GM23338 (cell line): ENCODE measurements around the gene MYOZ3. TPM values are rescaled to one million over a fixed set of nuclear protein-coding genes. Genes with fewer than 3 reads are reported as not detected.

ENCODE experiments used
- ATAC-seq: fragments of 200-7000 bp; cut with Tn5 transposase; 3 replicates; pipeline ENCODE4 v1.9.1; 2020
- DNase-seq: peaks from one replicate; pipeline ENCODE4 v3.0.0-alpha.2; 2015; ENCODE audit warnings: low spot score
- H2AFZ ChIP-seq: fragments of 200-600 bp; sonication (generic); 2 replicates; pipeline ENCODE4 v1.8.0; 2016; ENCODE audit warnings: antibody characterized with exemption, mild to moderate bottlenecking, moderate library complexity
- H3F3A ChIP-seq: fragments of 200-600 bp; sonication (generic); replicated peaks from 2 replicates; pipeline ENCODE4 v1.8.0; 2017; ENCODE audit warnings: antibody characterized with exemption, mixed run types, low read depth
- H3K27ac ChIP-seq: fragments of 200-600 bp; sonication (generic); 2 replicates; pipeline ENCODE4 v1.6.1; 2016; ENCODE audit warnings: low read depth
- H3K27me3 ChIP-seq: fragments of 200-600 bp; sonication (generic); 2 replicates; pipeline ENCODE4 v1.8.0; 2016; ENCODE audit warnings: mild to moderate bottlenecking, mixed run types, moderate library complexity; ENCODE audit not compliant: insufficient read depth
- H3K36me3 ChIP-seq: fragments of 200-600 bp; sonication (generic); 2 replicates; pipeline ENCODE4 v1.8.0; 2016; ENCODE audit warnings: mild to moderate bottlenecking; ENCODE audit not compliant: insufficient read depth
- H3K4me1 ChIP-seq: fragments of 200-600 bp; sonication (generic); 2 replicates; pipeline ENCODE4 v1.8.0; 2016; ENCODE audit warnings: mild to moderate bottlenecking, moderate library complexity; ENCODE audit not compliant: insufficient read depth
- H3K4me2 ChIP-seq: fragments of 200-600 bp; sonication (generic); 2 replicates; pipeline ENCODE4 v1.7.1; 2017; ENCODE audit warnings: mixed run types
- H3K4me3 ChIP-seq: fragments of 200-600 bp; sonication (generic); 2 replicates; pipeline ENCODE4 v1.6.1; 2016; ENCODE audit warnings: mixed run types
- H3K79me2 ChIP-seq: fragments of 200-600 bp; sonication (generic); replicated peaks from 2 replicates; pipeline ENCODE4 v1.8.0; 2017; ENCODE audit warnings: mild to moderate bottlenecking; ENCODE audit not compliant: insufficient read depth
- H3K9me2 ChIP-seq: fragments of 200-600 bp; sonication (generic); 2 replicates; pipeline ENCODE4 v1.8.0; 2017; ENCODE audit not compliant: insufficient read depth
- H4K20me1 ChIP-seq: fragments of 200-600 bp; sonication (generic); replicated peaks from 2 replicates; pipeline ENCODE4 v1.8.0; 2017; ENCODE audit warnings: mild to moderate bottlenecking; ENCODE audit not compliant: insufficient read depth
- H3K27ac Mint-ChIP-seq: 2 replicates; pipeline ENCODE4 v1.8.0; 2020; ENCODE audit warnings: inconsistent platforms, mild to moderate bottlenecking, moderate library complexity, mixed read lengths
- H3K27me3 Mint-ChIP-seq: 3 replicates; pipeline ENCODE4 v1.8.0; 2022; ENCODE audit warnings: low read depth, mild to moderate bottlenecking, moderate library complexity, mixed read lengths, inconsistent platforms; ENCODE audit not compliant: insufficient read depth, poor library complexity
- H3K36me3 Mint-ChIP-seq: 3 replicates; pipeline ENCODE4 v1.8.0; 2021; ENCODE audit warnings: low read depth, mild to moderate bottlenecking, inconsistent platforms, moderate library complexity, mixed read lengths
- H3K4me1 Mint-ChIP-seq: 3 replicates; pipeline ENCODE4 v1.8.0; 2020; ENCODE audit warnings: mild to moderate bottlenecking, inconsistent platforms, mixed read lengths
- H3K4me3 Mint-ChIP-seq: 3 replicates; pipeline ENCODE4 v1.8.0; 2021; ENCODE audit warnings: moderate library complexity, mild to moderate bottlenecking, inconsistent platforms, mixed read lengths
- H3K9me3 Mint-ChIP-seq: 3 replicates; pipeline ENCODE4 v1.8.0; 2020; ENCODE audit warnings: moderate library complexity, mild to moderate bottlenecking, inconsistent platforms, mixed read lengths
- CREB1 ChIP-seq: fragments of 250-450 bp; sonication (Bioruptor Pico); IDR thresholded peaks from 2 replicates; pipeline ENCODE4 v1.5.0; 2020; ENCODE audit warnings: low read depth, mild to moderate bottlenecking, moderate library complexity
- EZH2 ChIP-seq: fragments of 200-600 bp; sonication (generic); IDR thresholded peaks from one replicate; pipeline ENCODE4 v1.8.0; 2017; ENCODE audit warnings: antibody characterized with exemption, mild to moderate bottlenecking, low read depth; ENCODE audit not compliant: unreplicated experiment
- EZH2phosphoT487 ChIP-seq: fragments of 200-600 bp; sonication (generic); IDR thresholded peaks from one replicate; pipeline ENCODE4 v1.8.1; 2018; ENCODE audit warnings: antibody characterized with exemption; ENCODE audit not compliant: unreplicated experiment
- JUNB ChIP-seq: IDR thresholded peaks from one replicate; pipeline ENCODE4 v1.6.1; 2016; ENCODE audit warnings: antibody characterized with exemption; ENCODE audit not compliant: unreplicated experiment
- NANOG ChIP-seq: IDR thresholded peaks from 2 replicates; pipeline ENCODE4 v1.6.1; 2016; ENCODE audit warnings: antibody characterized with exemption, borderline replicate concordance
- POLR2AphosphoS5 ChIP-seq: IDR thresholded peaks from 2 replicates; pipeline ENCODE4 v1.6.1; 2016; ENCODE audit warnings: antibody characterized with exemption, low read depth
- STAT1 ChIP-seq: IDR thresholded peaks from one replicate; pipeline ENCODE4 v1.6.1; 2016; ENCODE audit warnings: antibody characterized with exemption; ENCODE audit not compliant: unreplicated experiment
- ZNF114 ChIP-seq: fragments of 250-450 bp; sonication (Bioruptor Pico); IDR thresholded peaks from 2 replicates; pipeline ENCODE4 v1.5.0; 2020; ENCODE audit warnings: mild to moderate bottlenecking, moderate library complexity
- ZNF331 ChIP-seq: fragments of 250-450 bp; sonication (Bioruptor Pico); IDR thresholded peaks from 2 replicates; pipeline ENCODE4 v1.5.0; 2020; ENCODE audit warnings: low read depth, mild to moderate bottlenecking, moderate library complexity
- polyA plus RNA-seq: library from polyadenylated mRNA; unstranded; fragments of >200 nt; fragmentation: Nextera tagmentation; extraction: Ambion mirVana; gene quantifications from 2 replicates; pipeline ENCODE4 v1.2.1, GENCODE V29; 2016
- total RNA-seq: library from RNA; depleted of rRNA; stranded (reverse); fragments of >200 nt; shearing (Covaris generic); gene quantifications from 2 replicates; pipeline ENCODE4 v1.2.3, GENCODE V29; 2014
- TF ChIP-seq, protein P1 (sequence below): IDR thresholded peaks from 2 replicates; pipeline ENCODE4 v1.6.1; 2016; ENCODE audit warnings: antibody characterized with exemption
- TF ChIP-seq, protein P2 (sequence below): IDR thresholded peaks from one replicate; pipeline ENCODE4 v1.6.1; 2018; ENCODE audit warnings: antibody characterized with exemption; ENCODE audit not compliant: unreplicated experiment
- TF ChIP-seq, protein P3 (sequence below), 2 experiments: fragments of 200-600 bp in 1 of 2; sonication (generic) in 1 of 2; conservative IDR thresholded peaks; 2 replicates each; pipeline versions ENCODE4 v1.5.1 to v1.6.1; 2016 to 2017; ENCODE audit warnings: antibody characterized with exemption in 2 of 2, low read depth in 2 of 2, mild to moderate bottlenecking in 2 of 2, moderate library complexity in 1 of 2
- TF ChIP-seq, protein P4 (sequence below): fragments of 250-450 bp; sonication (Bioruptor Pico); IDR thresholded peaks from 2 replicates; pipeline ENCODE4 v1.5.0; 2020; ENCODE audit warnings: mild to moderate bottlenecking, moderate library complexity

The MYOZ3 gene
- total and polyA plus RNA-seq, 2 experiments from 2014 or later, result 12.7 to 13.8 TPM

DNA sequence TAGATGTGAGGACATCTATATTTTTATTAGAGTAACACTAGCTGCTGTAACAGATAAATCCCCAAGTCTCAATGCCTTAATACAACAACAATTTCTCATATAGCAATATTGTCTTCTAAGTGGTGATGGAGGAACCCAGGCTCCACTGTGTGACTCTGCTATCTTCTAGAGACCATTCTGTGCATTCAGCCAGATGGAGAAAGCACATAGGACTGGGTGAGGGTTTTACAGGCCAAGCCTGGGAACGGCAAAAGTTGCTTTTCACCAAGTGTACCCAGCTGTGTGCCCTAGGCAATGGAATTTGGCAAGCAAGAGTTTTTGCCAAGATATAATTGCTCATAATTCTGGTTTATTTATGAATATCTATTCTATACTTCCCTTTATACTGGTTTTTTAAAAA lies 28.1 kb downstream of the MYOZ3 start:
- H3K36me3 ChIP-seq, result peaks cover 27% of the 10 kb centered on the region
- TF ChIP-seq, protein P1, sequence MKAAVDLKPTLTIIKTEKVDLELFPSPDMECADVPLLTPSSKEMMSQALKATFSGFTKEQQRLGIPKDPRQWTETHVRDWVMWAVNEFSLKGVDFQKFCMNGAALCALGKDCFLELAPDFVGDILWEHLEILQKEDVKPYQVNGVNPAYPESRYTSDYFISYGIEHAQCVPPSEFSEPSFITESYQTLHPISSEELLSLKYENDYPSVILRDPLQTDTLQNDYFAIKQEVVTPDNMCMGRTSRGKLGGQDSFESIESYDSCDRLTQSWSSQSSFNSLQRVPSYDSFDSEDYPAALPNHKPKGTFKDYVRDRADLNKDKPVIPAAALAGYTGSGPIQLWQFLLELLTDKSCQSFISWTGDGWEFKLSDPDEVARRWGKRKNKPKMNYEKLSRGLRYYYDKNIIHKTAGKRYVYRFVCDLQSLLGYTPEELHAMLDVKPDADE, result no peak
- TF ChIP-seq ZNF331 (no peak), JUNB (no peak), STAT1 (no peak), CREB1 (CRISPR knock-in tag) (no peak), ZNF114 (no peak), POLR2AphosphoS5 (no peak), EZH2phosphoT487 (no peak), NANOG (no peak), EZH2 (no peak)
- TF ChIP-seq, protein P2, sequence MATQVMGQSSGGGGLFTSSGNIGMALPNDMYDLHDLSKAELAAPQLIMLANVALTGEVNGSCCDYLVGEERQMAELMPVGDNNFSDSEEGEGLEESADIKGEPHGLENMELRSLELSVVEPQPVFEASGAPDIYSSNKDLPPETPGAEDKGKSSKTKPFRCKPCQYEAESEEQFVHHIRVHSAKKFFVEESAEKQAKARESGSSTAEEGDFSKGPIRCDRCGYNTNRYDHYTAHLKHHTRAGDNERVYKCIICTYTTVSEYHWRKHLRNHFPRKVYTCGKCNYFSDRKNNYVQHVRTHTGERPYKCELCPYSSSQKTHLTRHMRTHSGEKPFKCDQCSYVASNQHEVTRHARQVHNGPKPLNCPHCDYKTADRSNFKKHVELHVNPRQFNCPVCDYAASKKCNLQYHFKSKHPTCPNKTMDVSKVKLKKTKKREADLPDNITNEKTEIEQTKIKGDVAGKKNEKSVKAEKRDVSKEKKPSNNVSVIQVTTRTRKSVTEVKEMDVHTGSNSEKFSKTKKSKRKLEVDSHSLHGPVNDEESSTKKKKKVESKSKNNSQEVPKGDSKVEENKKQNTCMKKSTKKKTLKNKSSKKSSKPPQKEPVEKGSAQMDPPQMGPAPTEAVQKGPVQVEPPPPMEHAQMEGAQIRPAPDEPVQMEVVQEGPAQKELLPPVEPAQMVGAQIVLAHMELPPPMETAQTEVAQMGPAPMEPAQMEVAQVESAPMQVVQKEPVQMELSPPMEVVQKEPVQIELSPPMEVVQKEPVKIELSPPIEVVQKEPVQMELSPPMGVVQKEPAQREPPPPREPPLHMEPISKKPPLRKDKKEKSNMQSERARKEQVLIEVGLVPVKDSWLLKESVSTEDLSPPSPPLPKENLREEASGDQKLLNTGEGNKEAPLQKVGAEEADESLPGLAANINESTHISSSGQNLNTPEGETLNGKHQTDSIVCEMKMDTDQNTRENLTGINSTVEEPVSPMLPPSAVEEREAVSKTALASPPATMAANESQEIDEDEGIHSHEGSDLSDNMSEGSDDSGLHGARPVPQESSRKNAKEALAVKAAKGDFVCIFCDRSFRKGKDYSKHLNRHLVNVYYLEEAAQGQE, result no peak
- TF ChIP-seq, protein P3, sequence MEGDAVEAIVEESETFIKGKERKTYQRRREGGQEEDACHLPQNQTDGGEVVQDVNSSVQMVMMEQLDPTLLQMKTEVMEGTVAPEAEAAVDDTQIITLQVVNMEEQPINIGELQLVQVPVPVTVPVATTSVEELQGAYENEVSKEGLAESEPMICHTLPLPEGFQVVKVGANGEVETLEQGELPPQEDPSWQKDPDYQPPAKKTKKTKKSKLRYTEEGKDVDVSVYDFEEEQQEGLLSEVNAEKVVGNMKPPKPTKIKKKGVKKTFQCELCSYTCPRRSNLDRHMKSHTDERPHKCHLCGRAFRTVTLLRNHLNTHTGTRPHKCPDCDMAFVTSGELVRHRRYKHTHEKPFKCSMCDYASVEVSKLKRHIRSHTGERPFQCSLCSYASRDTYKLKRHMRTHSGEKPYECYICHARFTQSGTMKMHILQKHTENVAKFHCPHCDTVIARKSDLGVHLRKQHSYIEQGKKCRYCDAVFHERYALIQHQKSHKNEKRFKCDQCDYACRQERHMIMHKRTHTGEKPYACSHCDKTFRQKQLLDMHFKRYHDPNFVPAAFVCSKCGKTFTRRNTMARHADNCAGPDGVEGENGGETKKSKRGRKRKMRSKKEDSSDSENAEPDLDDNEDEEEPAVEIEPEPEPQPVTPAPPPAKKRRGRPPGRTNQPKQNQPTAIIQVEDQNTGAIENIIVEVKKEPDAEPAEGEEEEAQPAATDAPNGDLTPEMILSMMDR (conservative IDR thresholded peaks at IDR 0.05; ENCODE audit: low read depth in 2 of 2), result no peak
- TF ChIP-seq, protein P4, sequence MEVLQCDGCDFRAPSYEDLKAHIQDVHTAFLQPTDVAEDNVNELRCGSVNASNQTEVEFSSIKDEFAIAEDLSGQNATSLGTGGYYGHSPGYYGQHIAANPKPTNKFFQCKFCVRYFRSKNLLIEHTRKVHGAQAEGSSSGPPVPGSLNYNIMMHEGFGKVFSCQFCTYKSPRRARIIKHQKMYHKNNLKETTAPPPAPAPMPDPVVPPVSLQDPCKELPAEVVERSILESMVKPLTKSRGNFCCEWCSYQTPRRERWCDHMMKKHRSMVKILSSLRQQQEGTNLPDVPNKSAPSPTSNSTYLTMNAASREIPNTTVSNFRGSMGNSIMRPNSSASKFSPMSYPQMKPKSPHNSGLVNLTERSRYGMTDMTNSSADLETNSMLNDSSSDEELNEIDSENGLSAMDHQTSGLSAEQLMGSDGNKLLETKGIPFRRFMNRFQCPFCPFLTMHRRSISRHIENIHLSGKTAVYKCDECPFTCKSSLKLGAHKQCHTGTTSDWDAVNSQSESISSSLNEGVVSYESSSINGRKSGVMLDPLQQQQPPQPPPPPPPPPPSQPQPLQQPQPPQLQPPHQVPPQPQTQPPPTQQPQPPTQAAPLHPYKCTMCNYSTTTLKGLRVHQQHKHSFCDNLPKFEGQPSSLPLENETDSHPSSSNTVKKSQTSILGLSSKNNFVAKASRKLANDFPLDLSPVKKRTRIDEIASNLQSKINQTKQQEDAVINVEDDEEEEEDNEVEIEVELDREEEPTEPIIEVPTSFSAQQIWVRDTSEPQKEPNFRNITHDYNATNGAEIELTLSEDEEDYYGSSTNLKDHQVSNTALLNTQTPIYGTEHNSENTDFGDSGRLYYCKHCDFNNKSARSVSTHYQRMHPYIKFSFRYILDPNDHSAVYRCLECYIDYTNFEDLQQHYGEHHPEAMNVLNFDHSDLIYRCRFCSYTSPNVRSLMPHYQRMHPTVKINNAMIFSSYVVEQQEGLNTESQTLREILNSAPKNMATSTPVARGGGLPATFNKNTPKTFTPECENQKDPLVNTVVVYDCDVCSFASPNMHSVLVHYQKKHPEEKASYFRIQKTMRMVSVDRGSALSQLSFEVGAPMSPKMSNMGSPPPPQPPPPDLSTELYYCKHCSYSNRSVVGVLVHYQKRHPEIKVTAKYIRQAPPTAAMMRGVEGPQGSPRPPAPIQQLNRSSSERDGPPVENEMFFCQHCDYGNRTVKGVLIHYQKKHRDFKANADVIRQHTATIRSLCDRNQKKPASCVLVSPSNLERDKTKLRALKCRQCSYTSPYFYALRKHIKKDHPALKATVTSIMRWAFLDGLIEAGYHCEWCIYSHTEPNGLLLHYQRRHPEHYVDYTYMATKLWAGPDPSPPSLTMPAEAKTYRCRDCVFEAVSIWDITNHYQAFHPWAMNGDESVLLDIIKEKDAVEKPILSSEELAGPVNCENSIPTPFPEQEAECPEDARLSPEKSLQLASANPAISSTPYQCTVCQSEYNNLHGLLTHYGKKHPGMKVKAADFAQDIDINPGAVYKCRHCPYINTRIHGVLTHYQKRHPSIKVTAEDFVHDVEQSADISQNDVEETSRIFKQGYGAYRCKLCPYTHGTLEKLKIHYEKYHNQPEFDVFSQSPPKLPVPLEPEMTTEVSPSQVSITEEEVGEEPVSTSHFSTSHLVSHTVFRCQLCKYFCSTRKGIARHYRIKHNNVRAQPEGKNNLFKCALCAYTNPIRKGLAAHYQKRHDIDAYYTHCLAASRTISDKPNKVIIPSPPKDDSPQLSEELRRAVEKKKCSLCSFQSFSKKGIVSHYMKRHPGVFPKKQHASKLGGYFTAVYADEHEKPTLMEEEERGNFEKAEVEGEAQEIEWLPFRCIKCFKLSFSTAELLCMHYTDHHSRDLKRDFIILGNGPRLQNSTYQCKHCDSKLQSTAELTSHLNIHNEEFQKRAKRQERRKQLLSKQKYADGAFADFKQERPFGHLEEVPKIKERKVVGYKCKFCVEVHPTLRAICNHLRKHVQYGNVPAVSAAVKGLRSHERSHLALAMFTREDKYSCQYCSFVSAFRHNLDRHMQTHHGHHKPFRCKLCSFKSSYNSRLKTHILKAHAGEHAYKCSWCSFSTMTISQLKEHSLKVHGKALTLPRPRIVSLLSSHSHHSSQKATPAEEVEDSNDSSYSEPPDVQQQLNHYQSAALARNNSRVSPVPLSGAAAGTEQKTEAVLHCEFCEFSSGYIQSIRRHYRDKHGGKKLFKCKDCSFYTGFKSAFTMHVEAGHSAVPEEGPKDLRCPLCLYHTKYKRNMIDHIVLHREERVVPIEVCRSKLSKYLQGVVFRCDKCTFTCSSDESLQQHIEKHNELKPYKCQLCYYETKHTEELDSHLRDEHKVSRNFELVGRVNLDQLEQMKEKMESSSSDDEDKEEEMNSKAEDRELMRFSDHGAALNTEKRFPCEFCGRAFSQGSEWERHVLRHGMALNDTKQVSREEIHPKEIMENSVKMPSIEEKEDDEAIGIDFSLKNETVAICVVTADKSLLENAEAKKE (CRISPR knock-in tag), result no peak
- H3K9me2 ChIP-seq, result no peaks in the 10 kb centered on the region
- no peaks in the 10 kb centered on the region for H3F3A ChIP-seq
- H3K36me3 Mint-ChIP-seq, result peaks cover 36% of the 10 kb centered on the region
- no peak overlapping the region for H3K4me3 Mint-ChIP-seq
- H2AFZ ChIP-seq, result no peak overlapping the region
- ATAC-seq, result no peak
- no peaks in the 10 kb centered on the region for H3K4me1 ChIP-seq
- H3K27me3 Mint-ChIP-seq, result no peaks in the 10 kb centered on the region
- no peaks in the 10 kb centered on the region for H3K27me3 ChIP-seq
- H4K20me1 ChIP-seq, result no peaks in the 10 kb centered on the region
- H3K4me2 ChIP-seq, result no peak overlapping the region
- no peak for DNase-seq
- peaks cover 7% of the 10 kb centered on the region; the same call in 2 of the 3 replicates for H3K4me1 Mint-ChIP-seq
- H3K4me3 ChIP-seq, result no peak overlapping the region
- no peaks in the 10 kb centered on the region for H3K79me2 ChIP-seq
- no peak overlapping the region for H3K27ac ChIP-seq
- H3K9me3 Mint-ChIP-seq, result no peaks in the 10 kb centered on the region
- H3K27ac Mint-ChIP-seq, result no peak overlapping the region
